ENCODE results near the gene BHLHA15.
A peak's percentile ranks its signal among the peaks of the same experiment; 100 is the strongest.

BHLHA15 gene

GRCh38 chr7:98228801-98229200 is 17.6 kb downstream of the BHLHA15 start:
- DNase-seq, result no peak

GRCh38 chr7:98229441-98229840 is 18.2 kb downstream of the BHLHA15 start:
- DNase-seq, result no peak

DNA sequence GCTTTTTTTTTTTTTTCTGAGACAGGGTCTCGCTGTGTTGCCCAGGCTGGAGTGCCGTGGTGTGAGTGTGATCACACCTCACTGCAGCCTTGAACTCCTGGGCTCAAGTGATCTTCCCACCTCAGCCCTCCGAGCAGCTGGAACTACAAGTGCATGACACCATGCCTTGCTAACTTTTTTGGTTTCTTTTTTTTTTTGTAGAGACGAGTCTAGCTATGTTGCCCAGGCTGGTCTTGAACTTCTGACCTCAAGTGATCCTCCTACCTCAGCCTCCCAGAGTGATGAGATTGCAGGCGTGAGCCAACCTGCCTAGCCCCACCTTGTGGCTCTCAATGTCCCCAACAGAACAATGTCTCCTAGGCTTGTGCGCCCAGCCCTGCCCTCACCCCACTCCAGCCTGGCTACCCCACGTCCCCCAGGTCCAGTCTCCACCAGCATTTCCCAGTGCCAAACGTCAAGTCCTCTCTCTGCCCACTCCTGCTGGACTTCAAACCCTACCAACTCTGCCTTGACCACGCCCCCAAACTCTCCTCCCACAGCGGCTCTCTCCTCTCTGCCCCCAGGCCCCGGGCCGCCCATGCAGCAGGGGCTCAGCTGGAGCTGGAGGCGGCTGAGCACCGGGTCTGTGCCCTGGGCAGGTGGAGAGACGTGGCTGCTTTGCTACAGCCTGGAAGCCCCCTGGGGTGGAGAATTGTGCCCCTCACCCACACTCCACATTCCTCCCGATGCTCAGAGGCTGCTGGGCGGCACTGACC is 18.9 kb downstream of the BHLHA15 start:
- DNase-seq, result no peak

DNA sequence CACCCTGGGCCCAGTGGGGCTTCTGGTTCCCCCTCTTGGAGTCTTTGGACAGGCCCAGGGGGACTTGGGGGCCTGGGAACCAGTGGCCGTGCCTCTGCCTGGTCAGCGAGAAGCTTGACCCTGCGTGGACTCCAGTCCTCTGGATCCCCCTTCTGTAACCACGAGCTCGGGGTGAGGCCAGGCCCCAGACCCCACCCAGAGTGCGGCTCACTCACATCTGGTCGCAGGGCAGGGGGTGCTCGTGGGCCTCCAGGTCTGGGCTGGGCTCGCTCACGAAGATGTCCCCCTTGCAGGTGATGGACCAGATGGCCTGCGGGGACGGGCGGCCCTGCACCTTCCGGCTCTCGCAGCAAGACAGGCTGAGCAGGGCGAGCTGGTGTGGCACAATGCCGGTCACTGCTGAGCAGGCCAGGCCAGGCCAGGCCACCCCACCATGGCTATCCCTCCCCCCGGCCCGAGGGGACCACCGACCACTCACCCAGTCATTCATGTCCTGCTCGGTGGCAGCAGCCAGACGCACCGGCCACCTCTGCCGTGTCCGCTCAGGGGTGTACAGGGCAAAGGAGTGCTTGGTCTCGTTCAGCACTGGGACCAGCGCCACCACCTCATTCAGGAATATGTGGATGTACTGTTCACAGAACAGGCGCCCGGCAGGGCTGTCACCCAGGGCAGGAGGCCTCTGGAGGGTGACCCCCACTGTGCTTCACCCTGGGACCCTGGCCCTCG is 19.7 kb downstream of the BHLHA15 start:
- DNase-seq, result no peak

DNA sequence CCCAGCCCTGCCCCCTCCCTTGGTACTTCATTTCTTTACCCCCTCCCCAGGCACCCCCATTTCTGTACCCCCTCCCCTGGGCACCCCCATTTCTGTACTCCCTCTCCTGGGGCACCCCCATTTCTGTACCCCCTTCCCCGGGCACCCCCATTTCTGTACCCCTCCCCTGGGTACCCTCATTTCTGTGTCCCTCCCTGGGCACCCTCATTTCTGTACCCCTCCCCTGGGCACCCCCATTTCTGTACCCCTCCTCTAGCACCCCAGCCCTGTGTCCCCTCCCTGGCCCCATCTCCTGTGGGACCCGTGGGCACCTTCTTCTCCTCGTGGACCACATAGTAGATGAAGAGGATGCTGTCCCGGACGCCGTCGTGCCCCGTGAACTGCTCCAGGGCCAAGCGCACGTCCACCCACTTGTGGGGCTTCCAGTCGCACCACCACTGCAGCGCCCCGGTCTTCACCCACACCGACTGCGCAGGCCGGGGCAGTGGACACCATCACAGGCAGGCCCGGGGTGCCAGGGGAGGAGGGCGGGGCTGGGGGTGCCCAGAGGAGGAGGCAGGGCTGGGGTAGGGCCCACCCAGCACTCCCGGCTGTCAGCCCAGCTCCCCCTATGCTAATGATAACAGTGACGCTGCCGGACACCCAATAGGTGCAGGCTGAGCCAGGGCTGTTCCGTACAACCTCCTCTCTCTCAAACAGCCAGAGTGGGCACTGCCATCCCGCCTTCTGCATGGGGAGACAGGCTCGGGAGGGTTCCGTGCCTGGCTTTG is 20.4 kb downstream of the BHLHA15 start:
- no peak for DNase-seq

DNA sequence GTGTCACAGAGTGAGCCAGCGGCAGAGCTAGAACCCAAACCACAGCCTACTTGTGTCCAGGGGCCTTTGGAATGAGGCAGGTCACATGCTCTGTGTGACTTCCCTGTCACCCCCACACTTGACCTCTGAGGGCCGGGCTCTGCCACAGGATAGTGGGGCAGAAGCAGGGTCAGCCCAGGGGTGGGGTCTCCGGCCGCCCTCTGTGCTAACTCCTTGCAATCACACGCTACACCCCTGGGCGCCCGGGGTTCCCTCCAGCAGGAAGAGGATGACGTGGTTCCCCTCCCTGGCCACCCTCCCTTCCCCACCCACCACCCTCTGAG is 21.0 kb downstream of the BHLHA15 start:
- no peak for DNase-seq

DNA sequence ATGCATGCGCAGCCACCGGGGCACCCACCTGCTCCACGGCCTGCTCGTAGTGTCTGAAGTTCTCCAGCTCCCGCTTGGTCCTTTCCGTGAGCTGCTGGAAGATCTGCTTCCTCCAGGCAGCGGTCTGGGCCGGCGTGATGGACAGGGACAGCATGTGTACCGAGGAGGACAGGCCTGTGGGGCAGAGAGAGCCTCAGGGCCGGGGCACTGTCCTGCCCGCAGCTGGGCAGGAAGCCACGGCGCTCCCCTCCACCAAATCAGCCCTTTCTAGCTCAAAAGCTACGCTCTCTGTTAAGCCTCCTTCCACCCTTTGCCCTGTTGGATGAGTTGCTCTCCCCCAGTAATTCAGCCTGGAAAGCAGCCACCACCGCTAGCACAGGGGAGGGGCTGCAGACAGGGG is 21.6 kb downstream of the BHLHA15 start:
- DNase-seq, result no peak

DNA sequence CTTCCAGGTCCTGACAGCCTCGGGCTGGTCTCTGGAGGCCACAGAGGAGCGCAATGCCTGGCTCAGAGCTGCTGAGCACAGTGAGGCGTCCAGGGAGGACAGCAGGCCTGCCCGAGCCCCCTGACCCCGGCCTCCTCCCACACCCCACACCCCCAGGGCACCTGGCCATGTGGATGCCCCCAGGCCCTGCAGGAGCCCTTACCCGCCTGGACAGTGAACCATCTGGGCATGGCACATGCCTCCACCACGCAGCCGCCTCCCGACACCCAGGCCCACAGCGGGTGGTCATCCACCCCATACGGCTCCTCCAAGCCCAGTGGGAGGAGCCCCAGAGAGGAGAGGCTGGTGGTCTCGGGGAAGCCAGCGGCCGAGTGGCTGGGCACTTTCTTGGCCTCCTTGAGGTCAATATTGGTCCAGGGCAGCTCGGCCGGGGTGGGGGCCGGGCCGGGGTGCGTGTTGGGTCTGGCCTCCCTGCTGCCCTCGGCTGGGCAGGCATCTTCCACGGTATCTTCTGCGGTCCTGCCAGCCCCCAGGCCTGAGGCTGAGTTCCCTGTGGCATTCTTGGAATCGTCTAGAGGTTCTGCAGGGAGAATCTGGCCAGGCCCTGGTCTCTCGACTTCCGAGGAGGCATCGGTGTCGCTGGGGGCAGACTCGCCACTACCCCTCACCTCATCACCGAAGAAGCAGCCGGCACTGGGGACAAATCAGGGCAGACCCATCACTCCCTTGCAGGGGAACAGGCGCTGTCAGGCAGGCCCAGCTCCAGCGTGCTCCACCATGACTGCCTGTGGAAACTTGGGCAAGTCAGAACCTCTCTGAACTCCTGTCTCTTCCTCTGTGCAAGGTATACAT is 22.2 kb downstream of the BHLHA15 start:
- no peak for DNase-seq

- peak in 1 of 2 experiments; percentile 11 for DNase-seq
Measured at GRCh38 chr7:98234429-98235147, 23.3 kb downstream of the BHLHA15 start.

GRCh38 chr7:98235901-98236300 is 24.7 kb downstream of the BHLHA15 start:
- DNase-seq, result no peak

GRCh38 chr7:98236355-98237185 is 25.3 kb downstream of the BHLHA15 start:
- no peak for DNase-seq

GRCh38 chr7:98238076-98238475 is 26.8 kb downstream of the BHLHA15 start:
- DNase-seq, result no peak

GRCh38 chr7:98238976-98239375 is 27.7 kb downstream of the BHLHA15 start:
- DNase-seq, result no peak

GRCh38 chr7:98240961-98241673 is 29.9 kb downstream of the BHLHA15 start:
- peak in 1 of 2 experiments; percentile 20 for DNase-seq

- no peak for DNase-seq
Measured at GRCh38 chr7:98241674-98242241, 30.5 kb downstream of the BHLHA15 start.

GRCh38 chr7:98242342-98242741 is 31.1 kb downstream of the BHLHA15 start:
- no peak for DNase-seq

DNA sequence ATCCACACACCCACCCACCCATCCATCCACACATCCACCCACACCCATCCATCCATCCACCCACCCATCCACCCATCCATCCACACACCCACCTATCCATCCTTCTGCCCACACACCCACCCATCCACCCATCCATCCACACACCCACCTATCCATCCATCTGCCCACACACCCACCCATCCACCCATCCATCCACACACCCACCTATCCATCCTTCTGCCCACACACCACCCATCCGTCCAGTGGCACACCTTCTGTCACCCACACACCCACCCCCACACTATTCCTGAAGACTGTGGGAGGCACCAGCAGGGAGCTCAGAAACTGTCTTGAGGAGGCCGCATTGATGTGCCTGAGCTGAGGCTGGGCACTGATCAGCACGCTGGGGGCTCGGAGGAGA is 31.7 kb downstream of the BHLHA15 start:
- no peak for DNase-seq

GRCh38 chr7:98244871-98245270 is 33.6 kb downstream of the BHLHA15 start:
- no peak for DNase-seq

- DNase-seq, result no peak
Measured at GRCh38 chr7:98248156-98248555, 36.9 kb downstream of the BHLHA15 start.

DNA sequence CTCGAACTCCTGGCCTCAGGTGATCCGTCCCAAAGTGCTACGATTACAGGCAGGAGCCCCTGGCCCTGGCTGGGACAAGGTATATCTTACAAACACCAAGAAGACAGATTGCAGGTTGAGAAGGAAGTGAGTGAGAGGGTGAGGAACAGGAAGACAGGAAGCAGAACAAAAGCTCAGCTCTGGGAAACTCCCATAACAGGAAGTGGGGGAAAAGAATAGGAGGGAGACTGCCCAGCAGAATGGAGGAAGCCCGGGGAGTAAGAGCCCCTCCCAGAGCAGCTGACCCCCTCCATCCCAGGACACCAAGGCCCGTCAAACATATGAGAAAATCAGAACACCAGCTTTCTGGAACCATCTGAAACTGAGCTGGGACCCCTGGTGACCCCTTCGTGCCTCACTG is 37.9 kb downstream of the BHLHA15 start:
- DNase-seq, result no peak

All from SW 1271 (cell line).